HG02610 (cell line): Measurements from ENCODE around the gene ZSCAN16.
A peak's percentile ranks its signal among the peaks of the same experiment; 100 is the strongest.

Experiments
- ATAC-seq: cut with Tn5 transposase; IDR thresholded peaks from one replicate; pipeline ENCODE4 v1.9.1; 2021; ENCODE audit warnings: mild to moderate bottlenecking, moderate library complexity; ENCODE audit not compliant: unreplicated experiment

The ZSCAN16 gene

GRCh38 chr6:28167926-28168325 lies 43.5 kb downstream of the ZSCAN16 start:
- peak; percentile 77 for ATAC-seq

GRCh38 chr6:28171271-28171670 lies 46.9 kb downstream of the ZSCAN16 start:
- ATAC-seq: no peak

DNA sequence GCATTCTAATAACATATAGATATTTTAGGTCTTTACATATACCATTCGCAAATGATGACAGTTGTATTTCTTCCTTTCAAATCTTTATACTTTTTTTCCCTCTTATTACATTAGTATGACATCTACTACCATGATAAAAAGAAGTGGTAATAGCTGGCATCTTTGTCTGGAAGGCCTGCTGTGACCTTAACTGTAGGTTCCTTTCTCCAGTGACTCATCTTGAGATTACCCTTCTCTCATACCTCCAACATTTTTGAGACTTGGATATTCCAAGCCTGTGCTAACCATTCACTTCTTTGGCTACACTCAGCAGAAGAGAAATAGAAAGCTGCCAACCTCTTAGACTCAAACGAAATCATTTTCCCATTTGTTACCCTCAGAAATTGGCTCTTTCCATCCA lies 47.6 kb downstream of the ZSCAN16 start:
- ATAC-seq: no peak

DNA sequence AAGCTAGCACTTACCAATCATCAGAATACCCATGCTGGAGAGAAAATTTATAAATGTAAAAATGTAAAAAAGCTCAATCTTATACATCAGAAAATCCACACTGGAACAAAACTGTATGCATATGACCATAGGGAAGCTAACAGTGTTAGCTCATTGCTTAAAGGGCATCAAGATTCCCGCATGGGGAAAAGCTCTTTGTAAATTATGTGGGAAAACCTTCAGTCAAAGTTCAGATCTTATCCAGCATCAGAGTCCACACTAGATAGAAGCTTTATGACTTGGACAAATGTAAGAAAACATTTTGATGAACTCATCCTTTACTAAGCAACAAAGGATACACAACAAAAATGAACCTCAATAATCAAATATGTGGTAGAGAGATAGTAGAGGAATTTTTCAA lies 52.0 kb downstream of the ZSCAN16 start:
- ATAC-seq: no peak
